Measurements from ENCODE around the gene STARD3NL. TPM values are rescaled to one million over a fixed set of nuclear protein-coding genes. Genes with fewer than 3 reads are reported as not detected.
A peak's percentile ranks its signal among the peaks of the same experiment; 100 is the strongest.
"Not testable (repeated sequence)": the region's sequence is repeated elsewhere in the genome, so short reads cannot be mapped to it uniquely, and the experiment has no call there.

The STARD3NL gene
- total and polyA plus RNA-seq, 7 donors: 11.1 to 28.5 (median 15.6) TPM

GRCh38 chr7:38241071-38241470 lies 63.0 kb downstream of the STARD3NL start:
- Histone ChIP-seq H3K27ac (no peak overlapping the region), H3K9me3 (no peaks in the 10 kb centered on the region), H3K27me3 (ENCODE audit: insufficient read depth in 3 of 3, low read length in 2 of 3) (no peaks in the 10 kb centered on the region), H3K36me3 (ENCODE audit: insufficient read depth in 1 of 2, low read depth in 1 of 2) (no peaks in the 10 kb centered on the region), H3K4me1 (no peaks in the 10 kb centered on the region), H3K4me3 (no peak overlapping the region)
- TF ChIP-seq CTCF (IDR thresholded peaks at IDR 0.05): no peak
- DNase-seq: no peak
- ATAC-seq: no peak
- WGBS, 3 donors: 73 to 83% (median 76%) methylated on average over 3 of the region's 3 CpGs
- intact Hi-C loops (cut with DNase I): no loop called here

- WGBS, 3 donors: 82 to 89% (median 87%) methylated on average over 6 of the region's 6 CpGs
- no peaks in the 10 kb centered on the region for H3K4me1 ChIP-seq
- H3K9me3 ChIP-seq: no peaks in the 10 kb centered on the region
- H3K27me3 ChIP-seq (ENCODE audit: insufficient read depth in 3 of 3, low read length in 2 of 3): no peaks in the 10 kb centered on the region
- ATAC-seq: no peak
- no peak for DNase-seq
- no peak overlapping the region for H3K4me3 ChIP-seq
- no peak for TF ChIP-seq CTCF (IDR thresholded peaks at IDR 0.05)
- no peaks in the 10 kb centered on the region for H3K36me3 ChIP-seq (ENCODE audit: insufficient read depth in 1 of 2, low read depth in 1 of 2)
- intact Hi-C loops (cut with DNase I): no loop called here
- no peak overlapping the region for H3K27ac ChIP-seq
Observed at GRCh38 chr7:38242814-38243213, 64.8 kb downstream of the STARD3NL start.

GRCh38 chr7:38243345-38243744 lies 65.3 kb downstream of the STARD3NL start:
- DNase-seq; H3K4me3 ChIP-seq; H3K36me3 ChIP-seq (ENCODE audit: insufficient read depth in 1 of 2, low read depth in 1 of 2); H3K9me3 ChIP-seq; ATAC-seq; H3K27ac ChIP-seq; H3K27me3 ChIP-seq (ENCODE audit: insufficient read depth in 3 of 3, low read length in 2 of 3); intact Hi-C loops (cut with DNase I); H3K4me1 ChIP-seq: not testable (repeated sequence)
- WGBS, 3 donors: 63 to 77% (median 70%) methylated on average over 5 of the region's 5 CpGs

GRCh38 chr7:38244516-38244915 lies 66.5 kb downstream of the STARD3NL start:
- H3K36me3 ChIP-seq (ENCODE audit: insufficient read depth in 1 of 2, low read depth in 1 of 2): no peaks in the 10 kb centered on the region
- no peaks in the 10 kb centered on the region for H3K4me1 ChIP-seq
- H3K4me3 ChIP-seq: no peak overlapping the region
- no peaks in the 10 kb centered on the region for H3K9me3 ChIP-seq
- peak in 1 of 4 donors; percentile 53 for ATAC-seq
- H3K27me3 ChIP-seq (ENCODE audit: insufficient read depth in 3 of 3, low read length in 2 of 3): no peaks in the 10 kb centered on the region
- intact Hi-C loops (cut with DNase I): no loop called here
- no peak for DNase-seq
- no peak for TF ChIP-seq CTCF (IDR thresholded peaks at IDR 0.05)
- H3K27ac ChIP-seq: no peak overlapping the region
- WGBS, 3 donors: 73 to 78% (median 76%) methylated on average over 14 of the region's 14 CpGs

GRCh38 chr7:38245409-38245977 lies 67.4 kb downstream of the STARD3NL start:
- Histone ChIP-seq H3K36me3 (ENCODE audit: insufficient read depth in 1 of 2, low read depth in 1 of 2) (no peaks in the 10 kb centered on the region), H3K27me3 (ENCODE audit: insufficient read depth in 3 of 3, low read length in 2 of 3) (no peaks in the 10 kb centered on the region), H3K9me3 (no peaks in the 10 kb centered on the region), H3K4me3 (no peak overlapping the region), H3K4me1 (no peaks in the 10 kb centered on the region), H3K27ac (no peak overlapping the region)
- DNase-seq (no peak), ATAC-seq (no peak)
- no peak for TF ChIP-seq CTCF (IDR thresholded peaks at IDR 0.05)
- intact Hi-C loops (cut with DNase I): no loop called here
- 61 to 80% (median 76%) methylated on average over 3 of the region's 3 CpGs for WGBS, 3 donors
